ENCODE results near the gene EBF4. TPM values are rescaled to one million over a fixed set of nuclear protein-coding genes. Genes with fewer than 3 reads are reported as not detected.
A peak's percentile ranks its signal among the peaks of the same experiment; 100 is the strongest.
"Not testable (repeated sequence)": the region's sequence is repeated elsewhere in the genome, so short reads cannot be mapped to it uniquely, and the experiment has no call there.

EBF4 gene
- polyA plus RNA-seq, 5 donors: 32.9 to 49.6 (median 42.2) TPM

DNA sequence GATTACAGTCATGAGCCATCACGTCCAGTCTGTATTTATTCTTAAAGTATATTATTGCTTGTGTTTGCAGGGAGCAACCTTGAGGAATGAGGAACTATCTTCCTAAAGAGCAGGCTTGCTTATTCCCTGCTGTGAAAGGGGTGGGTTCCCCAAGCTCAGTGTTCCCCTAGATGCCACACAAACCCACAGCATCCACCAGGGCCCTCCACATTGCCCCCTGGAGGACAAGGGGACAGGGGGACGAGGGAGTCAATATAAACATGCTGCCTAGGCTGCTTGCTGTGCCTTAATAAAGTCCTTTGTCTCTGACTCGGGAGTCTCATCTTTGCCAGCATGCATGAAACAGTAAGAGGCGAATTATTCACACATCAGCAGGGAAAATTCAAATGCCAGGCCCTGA, 20.6 kb upstream of the EBF4 start:
- no peak for DNase-seq

DNA sequence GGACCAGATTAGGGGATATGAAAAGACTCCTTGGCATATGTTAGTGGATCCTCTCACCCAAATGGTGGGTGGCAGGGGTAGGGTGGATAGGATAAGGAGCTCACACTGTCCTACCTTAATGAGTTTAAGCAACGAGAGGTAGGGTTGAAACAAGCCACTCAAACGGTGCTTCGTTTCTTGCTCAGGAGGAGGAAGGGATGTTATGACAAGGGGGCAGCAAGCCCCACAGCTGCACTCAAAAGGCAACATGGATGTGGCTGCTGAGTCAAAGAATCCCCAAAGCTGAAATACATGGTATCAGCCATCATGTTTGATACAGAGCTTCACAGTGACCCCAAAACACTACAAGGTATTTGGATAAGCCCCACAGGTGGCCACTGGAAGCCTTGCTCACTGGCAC, 20.1 kb upstream of the EBF4 start:
- DNase-seq: no peak

DNA sequence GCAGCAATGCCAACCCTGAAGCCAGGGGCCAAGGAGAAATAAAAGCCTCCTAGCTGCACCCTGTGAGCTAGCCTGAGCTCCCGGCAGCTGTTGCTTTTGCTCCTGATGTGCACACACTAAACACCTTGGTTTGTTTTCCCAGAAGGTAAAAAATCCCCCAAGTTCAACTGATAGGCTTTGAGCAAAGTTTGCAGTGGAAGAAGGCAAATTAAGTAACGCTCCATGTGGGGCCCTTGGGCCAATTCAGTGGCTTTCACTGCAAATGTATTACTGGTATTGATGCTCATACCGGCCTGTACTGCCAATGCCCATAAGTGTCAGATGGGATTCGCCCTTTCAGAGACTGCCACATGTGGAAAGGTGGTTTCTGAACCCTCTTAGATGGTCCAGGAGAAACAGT, 19.1 kb upstream of the EBF4 start:
- DNase-seq: no peak

DNA sequence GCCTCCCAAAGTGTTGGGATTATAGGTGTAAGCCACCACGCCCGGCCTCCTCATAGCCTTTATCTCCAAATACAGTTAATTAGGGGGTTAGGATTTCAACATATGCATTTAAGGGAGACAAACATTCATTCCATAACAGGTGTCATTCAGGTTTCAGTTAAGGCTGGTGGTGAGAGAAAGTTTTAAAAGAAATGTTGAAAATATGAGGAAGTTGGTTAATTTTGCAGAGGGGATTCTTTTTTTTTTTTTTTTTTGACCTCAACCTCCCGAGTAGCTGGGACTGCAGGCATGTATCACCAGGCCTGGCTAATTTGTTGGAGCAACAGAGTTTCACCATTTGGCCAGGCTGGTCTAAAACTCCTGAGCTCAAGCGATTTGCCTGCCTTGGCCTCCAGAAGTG, 12.5 kb upstream of the EBF4 start:
- no peak for DNase-seq

DNA sequence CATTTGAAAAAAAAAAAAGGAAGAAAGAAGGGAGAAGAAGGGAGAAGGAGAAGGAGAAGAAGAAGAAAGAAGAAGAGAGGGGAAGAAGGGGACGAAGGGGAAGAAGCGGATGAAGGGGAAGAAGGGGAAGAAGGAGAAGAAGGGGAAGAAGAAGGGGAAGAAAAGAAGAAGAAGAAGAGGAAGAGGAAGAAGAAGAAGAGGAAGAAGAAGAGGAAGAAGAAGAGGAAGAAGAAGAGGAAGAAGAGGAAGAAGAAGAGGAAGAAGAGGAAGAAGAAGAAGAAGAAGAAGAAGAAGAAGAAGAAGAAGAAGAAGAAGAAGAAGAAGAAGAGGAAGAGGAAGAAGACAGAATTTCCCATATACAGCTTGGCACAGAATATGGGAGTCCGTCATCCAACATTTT, 10.5 kb upstream of the EBF4 start:
- not testable (repeated sequence) for DNase-seq

DNA sequence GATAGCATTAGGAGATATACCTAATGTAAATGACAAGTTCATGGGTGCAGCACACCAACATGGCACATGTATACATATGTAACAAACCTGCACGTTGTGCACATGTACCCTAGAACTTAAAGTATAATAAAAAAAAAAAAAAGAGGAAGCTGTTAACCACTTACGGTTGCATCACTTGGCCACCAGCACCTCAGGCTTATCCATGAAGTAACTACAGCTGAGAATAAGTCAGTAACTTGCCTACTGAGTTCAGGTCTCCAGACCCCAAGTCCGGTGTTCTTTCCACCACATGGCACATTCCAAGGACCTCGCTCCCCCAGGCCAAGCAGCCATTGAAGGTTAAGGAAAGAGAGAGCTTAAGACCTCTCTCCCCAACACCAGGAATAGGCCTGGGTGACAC, 7.8 kb upstream of the EBF4 start:
- not testable (repeated sequence) for DNase-seq

DNA sequence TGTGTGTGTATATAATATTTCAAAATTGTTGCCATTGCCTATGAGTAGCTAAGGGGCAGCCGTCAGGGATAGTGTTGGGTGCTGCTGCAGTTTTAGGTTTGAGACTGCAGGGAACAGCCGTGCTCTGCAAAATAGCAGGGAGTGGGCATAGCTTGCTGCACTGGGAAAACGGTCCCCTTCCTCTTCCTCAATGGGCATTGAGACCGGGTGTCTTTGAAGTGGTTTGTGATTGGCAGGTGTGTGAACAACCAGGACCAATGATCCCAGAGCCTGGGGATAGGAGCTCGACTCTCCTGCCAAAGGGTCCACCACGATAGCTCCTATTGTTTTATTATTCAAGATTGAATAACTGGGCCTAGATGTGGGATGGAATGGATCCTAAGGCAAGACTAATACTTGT, 5.1 kb upstream of the EBF4 start:
- no peak for DNase-seq

DNA sequence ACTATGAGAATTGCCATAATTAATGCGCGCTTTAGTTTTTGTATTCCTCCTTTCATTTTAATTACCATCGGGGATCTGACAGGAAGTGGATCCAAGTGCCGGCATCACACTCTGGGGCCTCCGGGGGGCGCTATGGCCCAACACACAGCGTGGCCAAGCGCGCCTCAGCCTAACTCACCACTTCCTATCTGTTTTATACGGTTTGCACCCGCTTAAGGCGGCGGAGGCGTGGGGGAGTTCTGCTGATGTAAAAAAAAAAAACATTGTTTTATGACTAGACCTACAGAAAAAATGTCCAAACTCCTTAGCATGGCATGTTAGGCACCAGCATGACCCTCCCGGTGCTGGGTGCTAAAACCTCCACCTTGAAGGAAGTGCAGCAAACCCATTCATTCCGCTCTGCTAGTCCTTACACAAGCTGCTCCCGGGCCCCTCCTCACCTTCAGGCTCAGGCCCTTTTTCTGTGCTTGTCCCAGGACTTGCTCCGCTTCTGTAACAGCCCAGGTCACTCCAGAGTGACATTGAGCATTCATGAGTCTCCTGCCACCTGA, 4.5 kb upstream of the EBF4 start:
- DNase-seq: peak in 1 of 2 donors; percentile 24

DNA sequence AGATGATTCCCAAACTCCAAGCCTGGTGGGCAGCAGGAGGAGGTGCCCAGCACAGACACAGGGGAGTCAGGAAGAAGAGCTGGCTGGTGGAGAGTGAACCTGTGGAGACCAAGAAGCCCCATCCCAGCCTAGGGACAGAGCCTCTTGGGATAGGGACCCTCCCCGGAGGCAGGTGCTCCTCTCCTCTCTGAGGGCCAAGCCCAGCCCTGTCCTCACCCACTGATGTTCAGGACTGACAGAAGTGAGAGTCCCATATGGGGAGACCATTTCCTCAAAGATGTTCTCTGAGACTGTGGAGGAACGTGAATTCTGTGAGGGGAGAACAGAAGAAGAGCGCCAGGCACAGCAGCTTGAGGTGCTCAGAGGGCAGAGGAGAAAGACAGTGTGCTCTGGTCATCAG, 2.4 kb upstream of the EBF4 start:
- DNase-seq: no peak

DNA sequence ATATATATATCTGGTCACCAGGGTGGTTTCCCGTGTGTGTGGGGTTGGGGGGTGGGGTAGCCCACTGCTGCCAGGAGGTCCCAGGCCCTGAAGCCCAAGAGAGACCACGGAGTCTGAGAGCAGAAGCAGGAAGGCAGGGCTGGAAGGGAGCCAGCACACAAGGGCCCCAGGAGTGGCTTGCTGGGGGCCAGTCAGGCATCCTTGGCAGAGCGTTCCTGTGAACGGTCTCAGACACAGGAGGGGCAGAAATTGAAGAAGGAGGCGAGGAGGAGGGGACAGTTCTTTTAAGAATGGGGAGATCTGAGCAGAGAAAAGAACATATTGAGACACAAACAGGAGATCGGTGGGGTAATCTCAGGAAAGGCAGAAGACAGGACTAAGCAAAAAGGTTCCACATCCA, 1.9 kb upstream of the EBF4 start:
- no peak for DNase-seq

DNA sequence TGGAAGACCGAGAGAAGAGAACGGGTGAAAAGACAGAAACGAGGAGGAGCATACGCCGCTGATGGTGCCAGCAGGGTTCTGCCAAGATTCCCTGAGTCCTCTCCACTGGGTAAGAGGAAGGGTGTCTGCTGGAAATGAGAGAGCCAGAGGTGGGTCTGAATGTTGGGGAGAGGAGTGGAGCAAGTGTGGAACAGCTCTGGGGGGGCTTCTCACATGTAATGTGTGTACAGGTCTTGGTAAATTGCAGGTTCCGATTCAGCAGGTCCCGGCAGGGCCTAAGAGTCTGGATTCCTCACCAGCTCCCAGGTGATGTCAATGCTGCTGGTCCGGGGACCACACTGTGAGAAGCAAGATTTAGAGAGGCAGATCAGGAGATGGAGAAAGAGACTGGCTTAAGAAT, 1.5 kb upstream of the EBF4 start:
- no peak for DNase-seq

DNA sequence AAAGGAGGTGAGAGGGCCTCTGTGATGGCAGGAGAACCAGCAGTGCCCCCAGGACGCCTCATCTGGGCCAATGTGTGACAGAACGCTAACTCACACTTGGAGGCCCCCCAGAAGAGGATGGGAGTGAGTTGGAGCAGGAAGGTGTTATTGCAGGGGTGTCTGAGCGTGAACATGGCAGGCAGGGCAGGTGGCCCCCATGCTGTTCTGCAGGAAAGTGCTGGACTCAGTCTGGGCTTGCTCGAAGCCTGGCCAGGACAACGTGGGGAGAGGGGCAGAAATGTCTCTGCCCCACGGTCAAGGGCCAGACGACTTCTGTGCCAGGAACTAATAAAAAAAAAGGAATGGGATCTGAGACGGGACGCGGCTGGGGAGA, 931 bp upstream of the EBF4 start:
- DNase-seq: no peak

DNA sequence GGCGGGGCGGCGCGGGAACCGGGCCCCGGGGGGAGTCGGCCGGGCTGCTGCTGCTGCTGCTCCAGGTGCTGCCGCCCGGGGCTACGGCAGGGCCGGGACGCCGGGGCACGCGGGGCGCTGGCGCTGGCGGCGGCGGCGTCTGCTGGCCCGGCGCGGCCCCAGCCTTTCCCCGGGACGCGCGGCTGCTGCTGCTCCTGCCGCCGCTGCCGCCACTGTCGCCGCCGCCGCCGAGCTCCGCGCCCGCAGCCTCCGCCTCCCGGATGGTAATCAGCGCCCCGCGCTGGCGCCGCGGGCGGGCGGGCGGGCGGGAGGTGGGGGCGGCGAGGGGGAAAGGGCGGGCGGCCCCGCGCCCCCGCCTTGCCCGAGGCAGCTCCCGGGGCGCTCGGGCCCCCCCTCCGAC, 306 bp downstream of the EBF4 start:
- no peak for DNase-seq

DNA sequence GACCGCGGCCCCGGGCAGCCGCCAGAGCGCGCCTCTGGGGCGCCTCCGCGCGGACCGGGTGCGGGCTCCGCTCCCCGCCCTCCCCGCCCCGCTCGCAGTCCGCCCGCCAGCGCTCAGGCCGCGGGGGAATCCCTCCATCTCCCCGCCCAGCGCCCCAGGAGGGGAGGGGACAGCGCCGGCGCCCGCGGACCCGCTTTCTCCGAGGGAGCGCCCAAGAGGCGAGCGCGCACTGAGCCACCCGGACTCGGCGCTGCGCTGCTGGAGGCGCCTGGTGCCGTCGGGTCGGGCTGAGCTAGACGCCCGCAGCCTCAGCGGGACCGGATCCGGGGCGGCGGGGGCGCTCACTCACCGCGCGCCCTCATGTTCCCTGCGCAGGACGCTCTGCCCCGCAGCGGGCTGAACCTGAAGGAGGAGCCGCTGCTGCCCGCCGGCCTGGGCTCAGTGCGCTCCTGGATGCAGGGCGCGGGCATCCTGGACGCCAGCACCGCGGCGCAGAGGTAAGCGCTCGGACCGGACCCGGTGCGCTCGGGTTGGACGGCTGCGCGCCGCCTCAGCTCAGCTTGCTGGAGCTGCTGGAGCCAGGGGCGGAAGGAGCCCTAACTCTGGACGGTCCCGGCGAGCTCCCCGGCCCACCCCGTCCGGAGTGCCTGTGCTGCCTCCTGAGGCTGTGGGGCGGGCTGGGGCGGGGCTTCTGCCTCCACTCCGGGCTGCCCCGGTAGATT, 867 bp downstream of the EBF4 start:
- DNase-seq: peak; percentile 44 to 52

DNA sequence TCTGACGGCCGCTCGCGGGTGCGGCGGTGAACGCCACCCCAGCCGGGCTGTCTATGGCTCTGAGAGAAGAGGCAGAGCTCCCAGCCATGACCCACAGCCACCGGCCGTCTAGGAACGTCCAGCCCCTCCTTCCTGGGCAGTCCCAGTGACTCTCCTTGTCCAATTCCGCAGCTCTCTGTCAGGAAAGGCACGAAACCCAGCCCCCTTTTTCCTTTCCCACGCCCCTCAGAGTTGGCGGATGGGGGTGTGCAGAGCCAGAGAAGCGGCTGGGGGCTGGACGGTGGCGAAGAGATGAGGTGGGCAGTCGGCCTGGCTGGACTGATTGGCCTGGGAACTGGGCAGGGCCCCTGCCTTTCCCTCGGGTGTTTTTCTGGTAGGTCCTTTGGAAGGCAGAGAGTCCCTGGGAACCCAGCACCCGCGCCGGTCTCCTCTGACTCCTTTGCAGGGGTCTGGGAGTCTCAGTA, 1.5 kb downstream of the EBF4 start:
- peak in 1 of 2 donors; percentile 9 for DNase-seq

DNA sequence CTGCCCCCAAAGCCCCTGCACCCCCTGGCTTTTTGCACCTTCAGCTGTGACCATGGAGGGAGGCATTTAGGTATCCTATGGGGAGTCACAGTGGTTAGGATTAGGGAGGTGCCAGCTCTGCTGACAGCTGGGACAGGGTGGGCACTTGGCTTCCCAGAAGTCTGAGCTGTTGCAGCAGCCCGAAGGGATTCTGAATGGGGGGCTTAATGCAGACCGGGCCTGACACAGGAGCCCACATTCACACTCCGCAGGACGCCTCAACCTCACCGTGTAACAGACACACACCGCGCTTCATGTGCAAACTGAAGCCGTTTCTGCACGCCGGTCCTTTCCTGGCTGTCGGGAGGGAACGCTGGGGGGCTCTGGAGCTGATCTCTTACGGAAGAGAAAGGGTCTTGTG, 1.9 kb downstream of the EBF4 start:
- no peak for DNase-seq

DNA sequence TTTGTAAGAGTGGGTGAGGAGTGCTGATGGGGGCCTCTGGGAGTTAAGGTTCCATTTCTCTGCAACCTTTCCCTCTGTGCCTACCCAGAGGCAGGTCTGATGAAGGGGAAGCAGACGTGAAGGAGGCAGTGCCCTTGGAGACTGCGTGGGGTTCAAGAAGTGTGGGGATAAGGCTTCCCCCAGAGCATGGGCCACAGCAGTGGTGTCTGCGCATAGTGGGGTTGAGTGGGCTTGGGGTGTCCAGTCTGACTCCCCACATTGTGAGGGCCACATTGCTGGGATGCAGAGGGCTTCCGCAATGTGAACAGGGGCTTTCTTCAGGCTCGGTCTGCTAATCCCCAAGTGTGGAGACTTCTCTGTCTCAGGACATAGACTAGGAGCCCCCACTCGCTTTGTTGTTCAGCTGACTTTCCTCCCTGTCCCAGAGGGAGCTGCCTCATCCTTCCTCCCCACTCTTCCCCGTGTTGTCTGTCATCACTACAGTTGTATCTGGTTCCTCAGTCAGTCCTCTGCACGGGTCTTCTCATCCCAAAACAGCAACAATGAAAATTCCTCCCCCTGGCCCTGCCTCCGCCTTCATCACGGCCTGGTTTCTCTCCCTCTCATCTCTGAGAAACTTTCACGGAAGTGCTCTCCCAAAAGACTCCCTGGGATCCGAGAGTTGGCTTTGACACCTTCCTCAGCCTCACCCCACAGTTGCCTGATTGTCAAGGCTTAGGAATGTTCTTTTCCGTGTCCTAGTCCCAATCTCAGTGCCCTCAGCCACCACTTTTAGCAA, 2.8 kb downstream of the EBF4 start:
- DNase-seq: no peak

DNA sequence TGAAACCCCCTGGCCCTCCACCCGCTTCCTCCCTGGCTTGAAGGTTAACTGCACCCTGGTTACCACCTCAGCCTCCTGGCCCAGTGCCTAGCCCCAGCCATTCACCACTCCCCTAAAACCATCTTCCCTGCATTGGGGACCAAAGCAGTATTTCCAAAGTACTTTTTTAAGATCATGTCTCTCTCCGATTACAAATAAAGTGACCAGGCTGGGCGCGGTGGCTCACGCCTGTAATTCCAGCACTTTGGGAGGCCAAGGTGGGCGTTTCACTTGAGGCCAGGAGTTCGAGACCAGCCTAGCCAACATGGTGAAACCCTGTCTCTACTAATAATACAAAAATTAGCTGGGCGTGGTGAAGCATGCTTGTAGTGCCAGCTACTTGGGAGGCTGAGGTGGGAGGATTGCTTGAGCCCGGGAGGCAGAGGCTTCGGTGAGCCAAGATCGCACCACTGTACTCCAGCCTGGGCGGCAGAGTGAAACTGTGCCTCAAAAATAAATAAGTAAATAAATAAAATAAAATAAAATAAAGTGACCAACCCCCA, 3.5 kb downstream of the EBF4 start:
- not testable (repeated sequence) for DNase-seq

DNA sequence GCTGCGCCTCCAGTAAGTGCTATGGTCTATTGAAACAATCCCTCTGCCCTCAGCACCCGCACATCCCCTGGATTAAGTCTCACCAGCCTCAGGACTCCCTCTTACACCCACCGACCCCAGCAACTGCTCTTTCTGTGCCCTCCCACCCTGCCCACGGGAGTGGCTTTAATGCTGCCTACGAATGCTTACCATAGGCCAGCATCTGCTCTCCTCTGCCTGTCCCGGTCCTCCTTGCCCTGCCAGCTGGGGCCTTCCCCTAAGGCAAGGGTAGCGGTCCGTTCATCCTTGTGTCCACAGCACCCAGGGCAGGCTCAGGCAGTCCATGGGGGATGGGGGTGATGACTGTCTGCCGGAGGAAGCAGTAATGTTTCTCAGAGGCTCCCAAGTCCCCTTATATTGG, 4.1 kb downstream of the EBF4 start:
- DNase-seq: no peak

DNA sequence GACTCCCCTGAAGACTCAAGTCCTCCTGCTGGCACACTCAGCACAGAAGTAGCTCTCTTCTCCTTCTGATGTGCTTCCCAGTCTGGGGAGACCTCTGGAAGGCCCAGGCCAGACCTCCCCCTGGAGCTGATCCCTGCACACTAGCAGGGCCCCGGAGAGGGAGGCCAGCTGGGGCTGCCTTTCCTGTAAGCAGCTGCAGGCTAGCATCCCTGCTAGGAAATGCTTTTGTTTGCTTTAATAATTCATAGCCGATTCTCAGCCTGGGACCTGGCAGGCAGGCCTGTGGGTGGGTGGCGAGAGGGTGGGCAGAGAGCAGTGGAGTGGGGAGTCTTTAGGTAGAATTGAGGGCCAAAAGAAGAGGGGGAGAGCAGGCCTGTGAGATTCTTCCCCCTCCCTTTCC, 5.2 kb downstream of the EBF4 start:
- no peak for DNase-seq

DNA sequence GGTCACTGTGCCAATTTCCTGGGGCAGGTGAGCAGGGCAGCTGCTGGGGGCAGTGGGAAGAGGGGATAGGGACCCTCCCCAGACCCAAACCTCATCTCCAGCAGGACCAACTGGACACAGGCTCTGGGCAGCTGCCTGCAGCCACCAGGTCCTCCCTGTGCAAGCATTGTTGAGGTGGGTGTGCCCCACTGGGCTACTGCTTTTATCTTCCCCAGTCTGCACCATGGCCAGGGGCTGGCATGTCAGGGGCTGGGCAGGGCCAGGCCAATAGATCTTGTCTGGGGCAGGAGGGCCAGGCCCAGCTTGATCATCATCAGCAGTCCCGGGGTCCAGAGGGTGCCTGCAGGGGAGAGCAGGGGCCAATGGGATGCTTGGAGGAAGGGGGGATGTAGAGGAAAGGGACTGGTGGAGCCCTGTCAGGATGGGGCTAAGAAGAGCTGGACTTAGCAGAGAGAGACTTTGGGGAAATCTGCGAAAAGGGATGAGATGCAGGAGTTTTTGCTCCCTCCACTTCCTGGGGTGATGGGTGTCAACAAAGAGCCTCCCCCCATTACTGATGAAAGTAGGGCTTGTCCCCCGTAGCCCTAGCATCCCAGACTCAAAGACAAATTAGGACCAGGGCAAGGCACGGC, 5.7 kb downstream of the EBF4 start:
- no peak for DNase-seq

DNA sequence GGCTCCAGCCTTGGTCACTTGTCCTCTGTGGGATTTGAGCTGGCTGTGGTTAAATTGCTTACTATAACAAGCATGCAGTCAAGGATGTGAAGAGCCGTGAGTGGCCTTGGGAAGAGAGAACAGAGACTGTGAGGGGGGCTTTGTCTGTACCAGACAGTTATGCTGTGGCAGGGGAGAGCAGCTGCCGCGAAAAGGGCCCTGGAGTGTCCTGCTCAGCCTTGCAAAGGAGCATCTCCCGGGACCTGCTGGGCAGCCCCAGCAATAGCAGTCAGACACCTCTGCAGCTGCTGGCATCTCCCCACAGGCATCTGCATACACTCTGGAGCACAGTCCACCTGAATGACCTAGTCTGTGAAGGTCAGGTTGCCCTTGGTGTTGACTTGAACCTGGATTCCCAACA, 6.3 kb downstream of the EBF4 start:
- DNase-seq: no peak
